GM21825 (cell line): Measurements from ENCODE around the gene BMS1.
"Not testable (repeated sequence)": the region's sequence is repeated elsewhere in the genome, so short reads cannot be mapped to it uniquely, and the experiment has no call there.

Experiments
- ATAC-seq: cut with Tn5 transposase; IDR thresholded peaks from one replicate; pipeline ENCODE4 v1.9.1; 2021; ENCODE audit warnings: mild to moderate bottlenecking, moderate library complexity; ENCODE audit not compliant: unreplicated experiment

Gene BMS1

GRCh38 chr10:42860016-42860415 lies 77.4 kb downstream of the BMS1 start:
- ATAC-seq = not testable (repeated sequence)

GRCh38 chr10:42862801-42863200 lies 80.2 kb downstream of the BMS1 start:
- ATAC-seq = not testable (repeated sequence)

GRCh38 chr10:42864575-42864974 lies 82.0 kb downstream of the BMS1 start:
- ATAC-seq = no peak

- ATAC-seq = no peak
These were observed 83.1 kb downstream of the BMS1 start for GRCh38 chr10:42865716-42866114.

GRCh38 chr10:42866115-42866995 lies 83.8 kb downstream of the BMS1 start:
- ATAC-seq = no peak

GRCh38 chr10:42867571-42867970 lies 85.0 kb downstream of the BMS1 start:
- no peak for ATAC-seq

GRCh38 chr10:42868530-42868929 lies 85.9 kb downstream of the BMS1 start:
- ATAC-seq = no peak

- no peak for ATAC-seq
These were observed 87.4 kb downstream of the BMS1 start for GRCh38 chr10:42869977-42870350.

- not testable (repeated sequence) for ATAC-seq
These were observed 88.6 kb downstream of the BMS1 start for GRCh38 chr10:42871138-42871641.

- no peak for ATAC-seq
These were observed 89.2 kb downstream of the BMS1 start for GRCh38 chr10:42871823-42872222.

GRCh38 chr10:42872865-42873435 lies 90.4 kb downstream of the BMS1 start:
- no peak for ATAC-seq

- ATAC-seq = no peak
These were observed 92.3 kb downstream of the BMS1 start for GRCh38 chr10:42874713-42875387.

GRCh38 chr10:42875388-42875755 lies 92.8 kb downstream of the BMS1 start:
- ATAC-seq = no peak

- no peak for ATAC-seq
These were observed 93.3 kb downstream of the BMS1 start for GRCh38 chr10:42875798-42876341.

- no peak for ATAC-seq
These were observed 93.9 kb downstream of the BMS1 start for GRCh38 chr10:42876476-42876875.

- no peak for ATAC-seq
These were observed 94.3 kb downstream of the BMS1 start for GRCh38 chr10:42876945-42877344.

- ATAC-seq = no peak
These were observed 95.0 kb downstream of the BMS1 start for GRCh38 chr10:42877496-42878030.

GRCh38 chr10:42878134-42878820 lies 95.7 kb downstream of the BMS1 start:
- ATAC-seq = no peak

GRCh38 chr10:42878821-42879195 lies 96.2 kb downstream of the BMS1 start:
- no peak for ATAC-seq

GRCh38 chr10:42879380-42880254 lies 97.0 kb downstream of the BMS1 start:
- ATAC-seq = no peak
